Measurements from ENCODE around the gene PPP3CA. TPM values are rescaled to one million over a fixed set of nuclear protein-coding genes. Genes with fewer than 3 reads are reported as not detected.

The PPP3CA gene
- total RNA-seq, 4 donors from 2014 or later = 19.0 to 39.6 (median 20.3) TPM

GRCh38 chr4:101050837-101051205 is 296.5 kb downstream of the PPP3CA start:
- no peaks in the 10 kb centered on the region for H3K4me1 ChIP-seq
- TF ChIP-seq POLR2A (IDR thresholded peaks at IDR 0.05) (no peak), CTCF (IDR thresholded peaks at IDR 0.05) (no peak)
- no peaks in the 10 kb centered on the region for H3K27me3 ChIP-seq
- no peaks in the 10 kb centered on the region for H3K9me3 ChIP-seq
- H3K4me3 ChIP-seq = no peak overlapping the region
- no peaks in the 10 kb centered on the region for H3K36me3 ChIP-seq
- DNase-seq = no peak
- no peak overlapping the region for H3K27ac ChIP-seq

GRCh38 chr4:101050088-101050836 is 297.1 kb downstream of the PPP3CA start:
- H3K9me3 ChIP-seq = no peaks in the 10 kb centered on the region
- no peaks in the 10 kb centered on the region for H3K36me3 ChIP-seq
- TF ChIP-seq POLR2A (IDR thresholded peaks at IDR 0.05) = no peak
- no peak for TF ChIP-seq CTCF (IDR thresholded peaks at IDR 0.05)
- no peak overlapping the region for H3K4me3 ChIP-seq
- H3K4me1 ChIP-seq = no peaks in the 10 kb centered on the region
- H3K27ac ChIP-seq = no peak overlapping the region
- no peaks in the 10 kb centered on the region for H3K27me3 ChIP-seq
- no peak for DNase-seq

- Histone ChIP-seq H3K4me1 (no peaks in the 10 kb centered on the region), H3K27ac (no peak overlapping the region), H3K9me3 (no peaks in the 10 kb centered on the region), H3K36me3 (peaks cover 0 to 3% (median 0%) of the 10 kb centered on the region in 3 donors), H3K27me3 (no peaks in the 10 kb centered on the region), H3K4me3 (no peak overlapping the region)
- no peak for TF ChIP-seq CTCF (IDR thresholded peaks at IDR 0.05)
- no peak for TF ChIP-seq POLR2A (IDR thresholded peaks at IDR 0.05)
- no peak for DNase-seq
These were observed 297.8 kb downstream of the PPP3CA start for GRCh38 chr4:101049549-101050001.

- H3K27me3 ChIP-seq = no peaks in the 10 kb centered on the region
These were observed 302.6 kb downstream of the PPP3CA start for GRCh38 chr4:101044766-101045165.

GRCh38 chr4:101042847-101043246 is 304.5 kb downstream of the PPP3CA start:
- H3K4me3 ChIP-seq = no peak overlapping the region
- H3K36me3 ChIP-seq = peaks cover 0 to 3% (median 0%) of the 10 kb centered on the region in 3 donors
- DNase-seq = no peak
- no peaks in the 10 kb centered on the region for H3K9me3 ChIP-seq
- H3K27me3 ChIP-seq = no peaks in the 10 kb centered on the region
- no peaks in the 10 kb centered on the region for H3K4me1 ChIP-seq
- no peak for TF ChIP-seq CTCF (IDR thresholded peaks at IDR 0.05)
- no peak for TF ChIP-seq POLR2A (IDR thresholded peaks at IDR 0.05)
- H3K27ac ChIP-seq = no peak overlapping the region

More at GRCh38 chr4:101044766-101045165, 302.6 kb downstream of the PPP3CA start:
- H3K36me3 ChIP-seq = peaks cover 0 to 3% (median 0%) of the 10 kb centered on the region in 3 donors
- DNase-seq = no peak
- H3K9me3 ChIP-seq = no peaks in the 10 kb centered on the region
- TF ChIP-seq CTCF (IDR thresholded peaks at IDR 0.05) (no peak), POLR2A (IDR thresholded peaks at IDR 0.05) (no peak)
- H3K4me3 ChIP-seq = no peak overlapping the region
- no peaks in the 10 kb centered on the region for H3K4me1 ChIP-seq
- H3K27ac ChIP-seq = no peak overlapping the region

Data from Peyer's patch (tissue), 4 donors.